ENCODE results near the gene KRTAP2-1. TPM values are rescaled to one million over a fixed set of nuclear protein-coding genes. Genes with fewer than 3 reads are reported as not detected.

KRTAP2-1 gene
- total RNA-seq, 1 donor from 2014 or later = not detected

Other genes with a start within 250 kb of the KRTAP2-1 start
- not detected for gene KRT28, start 247.4 kb downstream of the KRTAP2-1 start, total RNA-seq
- gene KRT10, start 224.7 kb downstream of the KRTAP2-1 start, total RNA-seq = 51.3 TPM
- not detected for gene KRT12, start 180.1 kb downstream of the KRTAP2-1 start, total RNA-seq
- gene KRT20, start 162.1 kb downstream of the KRTAP2-1 start, total RNA-seq = not detected
- gene KRT23, start 109.7 kb downstream of the KRTAP2-1 start, total RNA-seq = not detected
- not detected for gene KRT39, start 80.4 kb downstream of the KRTAP2-1 start, total RNA-seq
- not detected for gene KRT40, start 63.0 kb downstream of the KRTAP2-1 start, total RNA-seq
- not detected for gene KRTAP3-3, start 53.2 kb downstream of the KRTAP2-1 start, total RNA-seq
- gene KRTAP3-2, start 47.4 kb downstream of the KRTAP2-1 start, total RNA-seq = not detected
- gene KRTAP3-1, start 38.2 kb downstream of the KRTAP2-1 start, total RNA-seq = not detected
- gene KRTAP1-5, start 20.1 kb downstream of the KRTAP2-1 start, total RNA-seq = not detected
- not detected for gene KRTAP1-4, start 17.1 kb downstream of the KRTAP2-1 start, total RNA-seq
- not detected for gene KRTAP1-3, start 12.4 kb downstream of the KRTAP2-1 start, total RNA-seq
- gene KRTAP1-1, start 5.9 kb downstream of the KRTAP2-1 start, total RNA-seq = not detected
- not detected for gene KRTAP2-2, start 7.9 kb upstream of the KRTAP2-1 start, total RNA-seq
- not detected for gene KRTAP2-3, start 12.8 kb upstream of the KRTAP2-1 start, total RNA-seq
- not detected for gene KRTAP2-4, start 18.6 kb upstream of the KRTAP2-1 start, total RNA-seq
- not detected for gene KRTAP4-7, start 36.8 kb upstream of the KRTAP2-1 start, total RNA-seq
- not detected for gene KRTAP4-8, start 50.8 kb upstream of the KRTAP2-1 start, total RNA-seq
- gene KRTAP4-16, start 54.9 kb upstream of the KRTAP2-1 start, total RNA-seq = not detected
- gene KRTAP4-9, start 58.1 kb upstream of the KRTAP2-1 start, total RNA-seq = not detected
- gene KRTAP4-11, start 71.1 kb upstream of the KRTAP2-1 start, total RNA-seq = not detected
- not detected for gene KRTAP4-12, start 76.9 kb upstream of the KRTAP2-1 start, total RNA-seq
- gene KRTAP4-6, start 93.2 kb upstream of the KRTAP2-1 start, total RNA-seq = not detected
- gene KRTAP4-5, start 102.5 kb upstream of the KRTAP2-1 start, total RNA-seq = not detected
- not detected for gene KRTAP4-4, start 113.4 kb upstream of the KRTAP2-1 start, total RNA-seq
- gene KRTAP4-3, start 120.9 kb upstream of the KRTAP2-1 start, total RNA-seq = not detected
- gene KRTAP4-2, start 130.9 kb upstream of the KRTAP2-1 start, total RNA-seq = not detected
- gene KRTAP4-1, start 137.6 kb upstream of the KRTAP2-1 start, total RNA-seq = not detected
- gene KRTAP9-1, start 142.6 kb upstream of the KRTAP2-1 start, total RNA-seq = not detected
- not detected for gene KRTAP9-2, start 179.3 kb upstream of the KRTAP2-1 start, total RNA-seq
- gene KRTAP9-3, start 185.1 kb upstream of the KRTAP2-1 start, total RNA-seq = not detected
- gene KRTAP9-8, start 190.7 kb upstream of the KRTAP2-1 start, total RNA-seq = not detected
- gene KRTAP9-4, start 202.4 kb upstream of the KRTAP2-1 start, total RNA-seq = not detected
- not detected for gene KRTAP9-9, start 208.1 kb upstream of the KRTAP2-1 start, total RNA-seq
- not detected for gene KRTAP9-6, start 218.1 kb upstream of the KRTAP2-1 start, total RNA-seq
- gene KRTAP9-7, start 228.4 kb upstream of the KRTAP2-1 start, total RNA-seq = not detected